RWPE1 (cell line): ENCODE data around the gene SH3GL3.

Source experiments
- CTCF ChIA-PET: fragments of 350-600 bp; sonication (Branson Sonifier 250); formaldehyde crosslinking; extraction: SDS; loops from one replicate; lab custom pipeline; 2021; lab: Yijun Ruan, JAX
- POLR2A ChIA-PET: fragments of 400-600 bp; formaldehyde crosslinking; extraction: SDS; loops from one replicate; lab custom pipeline; 2020; ENCODE audit warnings: antibody characterized with exemption; ENCODE audit not compliant: low non-redundant PET; lab: Yijun Ruan, JAX
- DNase-seq: peaks from one replicate; pipeline ENCODE4 v3.0.0; 2012; ENCODE audit warnings: low spot score
- H3K27ac ChIP-seq: fragments of 450-650 bp; 2 replicates; pipeline ENCODE4 v1.5.1; 2017
- CTCF ChIP-seq: fragments of 450-650 bp; conservative IDR thresholded peaks from 2 replicates; pipeline ENCODE4 v1.5.1; 2017; ENCODE audit warnings: low read depth, mild to moderate bottlenecking

Gene SH3GL3

GRCh38 chr15:83653288-83653638 is 206.1 kb downstream of the SH3GL3 start:
- POLR2A ChIA-PET = no interaction called here
- CTCF ChIA-PET = interaction anchor here (0.6 kb wide), 1 partner anchor 1405 kb away, joined by 5 read pairs; no protein-coding TSS in a partner anchor
- TF ChIP-seq CTCF = no peak
- H3K27ac ChIP-seq = peak overlapping the region; percentile 62
- DNase-seq = no peak

GRCh38 chr15:83653639-83654378 is 206.7 kb downstream of the SH3GL3 start, which contains the start of gene ADAMTSL3:
Gene ADAMTSL3, plus strand, starts transcription at chr15:83654123. Its CDS starts 1,639 bp downstream, at chr15:83655762.
- H3K27ac ChIP-seq = peak within 1 kb of the TSS; percentile 62
- ChIA-PET CTCF (no interaction called here), POLR2A (no interaction called here)
- peak; percentile 76 for DNase-seq
- peak; percentile 28; the same call in 1 of the 2 replicates for TF ChIP-seq CTCF

- DNase-seq = no peak
- CTCF ChIA-PET = interaction anchor here (0.9 kb wide), 1 partner anchor 13 kb away, joined by 3 read pairs; no protein-coding TSS in a partner anchor
- H3K27ac ChIP-seq = peak overlapping the region; percentile 62
- POLR2A ChIA-PET = no interaction called here
- no peak for TF ChIP-seq CTCF
Measured at GRCh38 chr15:83654379-83655236, 207.5 kb downstream of the SH3GL3 start.

DNA sequence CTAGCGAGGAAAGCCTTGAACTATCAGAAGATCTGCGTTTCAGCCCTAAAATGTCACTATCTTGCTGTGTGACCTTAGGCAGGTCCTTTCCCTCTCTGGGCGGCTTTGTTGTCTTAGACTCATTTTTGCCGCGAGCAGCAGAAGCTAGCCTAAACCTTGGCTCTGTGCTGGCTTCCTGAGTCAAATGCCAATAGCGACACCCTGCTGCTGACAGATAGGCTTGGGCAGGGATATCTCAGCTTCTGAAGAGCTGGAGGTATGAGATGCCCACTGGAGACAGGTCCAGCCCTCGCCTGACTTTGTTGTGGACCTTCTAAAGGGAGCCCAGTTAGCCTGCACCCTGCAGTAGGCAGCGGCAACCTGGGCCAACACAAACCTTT is 208.1 kb downstream of the SH3GL3 start:
- POLR2A ChIA-PET = no interaction called here
- DNase-seq = no peak

DNA sequence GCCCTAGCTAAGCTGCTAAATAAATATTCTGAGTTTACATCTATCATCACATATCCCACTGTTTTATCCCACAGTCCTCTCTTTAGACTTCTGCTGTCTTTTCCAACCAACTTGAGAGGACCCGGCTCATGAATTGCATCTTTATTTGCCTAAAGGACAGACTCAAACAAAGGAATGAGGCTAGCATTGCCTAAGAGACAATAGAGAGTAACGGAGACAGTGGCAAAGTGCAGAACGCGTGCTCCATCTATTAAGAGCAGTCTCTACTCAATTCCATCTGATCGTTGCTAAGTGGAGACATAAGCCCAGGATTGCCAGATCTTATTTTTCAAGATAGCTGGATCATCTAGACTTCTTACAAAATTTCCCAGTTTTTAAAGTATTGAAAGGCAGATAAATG is 209.1 kb downstream of the SH3GL3 start:
- POLR2A ChIA-PET = no interaction called here
- no peak overlapping the region for H3K27ac ChIP-seq
- no peak for TF ChIP-seq CTCF
- DNase-seq = no peak
- CTCF ChIA-PET = no interaction called here

More for the DNA sequence above, 208.1 kb downstream of the SH3GL3 start:
- no peak overlapping the region for H3K27ac ChIP-seq
- TF ChIP-seq CTCF = no peak
- CTCF ChIA-PET = interaction anchor here (0.9 kb wide), 1 partner anchor 14 kb away, joined by 3 read pairs; no protein-coding TSS in a partner anchor

DNA sequence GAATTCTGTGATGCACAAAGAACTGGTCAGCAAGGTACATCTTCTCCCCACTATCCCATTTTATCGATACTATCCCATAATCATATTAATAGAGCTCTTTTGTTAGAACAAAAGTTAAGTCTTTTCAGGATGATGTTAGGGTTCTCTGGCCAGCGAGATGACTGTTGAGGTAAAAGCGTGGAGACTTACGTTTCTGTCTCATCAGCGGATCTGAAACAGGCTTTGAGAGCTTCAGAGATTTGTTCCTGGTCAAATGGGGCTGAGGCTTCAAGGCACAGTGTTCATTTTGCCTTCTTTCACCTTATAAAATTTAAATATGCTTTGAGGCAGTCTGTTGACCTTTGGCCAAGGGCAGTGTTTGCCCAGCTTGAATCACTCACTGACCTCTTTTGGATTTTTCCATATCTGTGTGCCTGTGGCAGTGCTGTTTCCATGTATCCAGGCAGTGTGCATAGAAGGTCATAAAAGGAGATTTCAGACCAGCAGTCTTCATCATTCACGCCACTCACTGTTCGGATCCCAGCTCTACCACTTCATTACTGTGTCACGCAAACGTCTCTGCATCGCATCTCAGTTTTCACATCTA is 209.9 kb downstream of the SH3GL3 start:
- CTCF ChIA-PET = no interaction called here
- no peak for TF ChIP-seq CTCF
- DNase-seq = no peak
- POLR2A ChIA-PET = no interaction called here
- no peak overlapping the region for H3K27ac ChIP-seq
